Esophagus mucosa (tissue), 1 donor: ENCODE data around the gene PLEKHJ1. TPM values are rescaled to one million over a fixed set of nuclear protein-coding genes. Genes with fewer than 3 reads are reported as not detected.
"Not testable (repeated sequence)": the region's sequence is repeated elsewhere in the genome, so short reads cannot be mapped to it uniquely, and the experiment has no call there.

Source experiments
- ATAC-seq: fragments of 200-7000 bp; cut with Tn5 transposase; one replicate; pipeline ENCODE4 v1.9.1; 2020
- total RNA-seq: library from RNA; stranded (reverse); gene quantifications from one replicate; pipeline ENCODE4 v1.2.4, GENCODE V29; 2023
- donor health status: DM: yes; HTN: yes; CAD: no.

The PLEKHJ1 gene
- total RNA-seq, 1 donor from 2014 or later, result 48.9 TPM

GRCh38 chr19:2217591-2217990 is 18.5 kb downstream of the PLEKHJ1 start:
- no peak for ATAC-seq

- ATAC-seq, result no peak
These were observed 19.5 kb downstream of the PLEKHJ1 start for GRCh38 chr19:2216361-2217225.

GRCh38 chr19:2215281-2215751 is 20.8 kb downstream of the PLEKHJ1 start:
- ATAC-seq, result no peak

- ATAC-seq, result no peak
These were observed 21.9 kb downstream of the PLEKHJ1 start for GRCh38 chr19:2214251-2214650.

- ATAC-seq, result peak; percentile 11
These were observed 22.3 kb downstream of the PLEKHJ1 start for GRCh38 chr19:2213799-2214198.

- ATAC-seq, result peak; percentile 90
These were observed 23.0 kb downstream of the PLEKHJ1 start for GRCh38 chr19:2212861-2213711.

GRCh38 chr19:2210987-2211740 is 25.0 kb downstream of the PLEKHJ1 start:
- no peak for ATAC-seq

- no peak for ATAC-seq
These were observed 25.9 kb downstream of the PLEKHJ1 start for GRCh38 chr19:2210206-2210605.

- ATAC-seq, result no peak
These were observed 26.7 kb downstream of the PLEKHJ1 start for GRCh38 chr19:2209408-2209807.

- ATAC-seq, result no peak
These were observed 27.2 kb downstream of the PLEKHJ1 start for GRCh38 chr19:2208975-2209374.

- ATAC-seq, result no peak
These were observed 27.9 kb downstream of the PLEKHJ1 start for GRCh38 chr19:2207991-2208860.

GRCh38 chr19:2207008-2207407 is 29.1 kb downstream of the PLEKHJ1 start:
- no peak for ATAC-seq

- no peak for ATAC-seq
These were observed 33.8 kb downstream of the PLEKHJ1 start for GRCh38 chr19:2202366-2202765.

- peak; percentile 83 for ATAC-seq
These were observed 34.5 kb downstream of the PLEKHJ1 start for GRCh38 chr19:2201473-2202148.

- not testable (repeated sequence) for ATAC-seq
These were observed 35.4 kb downstream of the PLEKHJ1 start for GRCh38 chr19:2200624-2201294.

GRCh38 chr19:2199861-2200623 is 36.1 kb downstream of the PLEKHJ1 start:
- no peak for ATAC-seq

GRCh38 chr19:2199215-2199614 is 36.9 kb downstream of the PLEKHJ1 start:
- no peak for ATAC-seq

GRCh38 chr19:2198317-2198716 is 37.8 kb downstream of the PLEKHJ1 start:
- no peak for ATAC-seq

GRCh38 chr19:2197270-2197669 is 38.9 kb downstream of the PLEKHJ1 start:
- no peak for ATAC-seq

- no peak for ATAC-seq
These were observed 40.2 kb downstream of the PLEKHJ1 start for GRCh38 chr19:2195914-2196313.
